ENCODE data around the gene RNF208.

The RNF208 gene

GRCh38 chr9:137231372-137232039, 9.5 kb upstream of the RNF208 start:
- no peak for DNase-seq (ENCODE audit: low read depth)
- no peak for TF ChIP-seq MYC (IDR thresholded peaks at IDR 0.05; ENCODE audit: low read depth, low read length)
- TF ChIP-seq MAX (IDR thresholded peaks at IDR 0.05; ENCODE audit: low read depth, low read length) = no peak
- TF ChIP-seq CTCF (IDR thresholded peaks at IDR 0.05; ENCODE audit: low read depth, low read length) = no peak
- TF ChIP-seq POLR2A (IDR thresholded peaks at IDR 0.05; ENCODE audit: extremely low read depth, insufficient read length) = no peak
- H3K4me3 ChIP-seq (ENCODE audit: low read depth, low read length) = no peak overlapping the region

- TF ChIP-seq MAX (IDR thresholded peaks at IDR 0.05; ENCODE audit: low read depth, low read length) = no peak
- no peak for TF ChIP-seq MYC (IDR thresholded peaks at IDR 0.05; ENCODE audit: low read depth, low read length)
- no peak for TF ChIP-seq CTCF (IDR thresholded peaks at IDR 0.05; ENCODE audit: low read depth, low read length)
- TF ChIP-seq POLR2A (IDR thresholded peaks at IDR 0.05; ENCODE audit: extremely low read depth, insufficient read length) = no peak
- no peak for DNase-seq (ENCODE audit: low read depth)
- H3K4me3 ChIP-seq (ENCODE audit: low read depth, low read length) = no peak within 1 kb of the TSS
Observed at GRCh38 chr9:137230705-137231371, 8.8 kb upstream of the RNF208 start, which contains the start of gene SLC34A3. Gene SLC34A3, plus strand, starts transcription at chr9:137230901. Its CDS starts 802 bp downstream, at chr9:137231703.

GRCh38 chr9:137229903-137230704, 8.1 kb upstream of the RNF208 start:
- no peak overlapping the region for H3K4me3 ChIP-seq (ENCODE audit: low read depth, low read length)
- DNase-seq (ENCODE audit: low read depth) = no peak
- TF ChIP-seq CTCF (IDR thresholded peaks at IDR 0.05; ENCODE audit: low read depth, low read length) (no peak), POLR2A (IDR thresholded peaks at IDR 0.05; ENCODE audit: extremely low read depth, insufficient read length) (no peak)

GRCh38 chr9:137228968-137229896, 7.2 kb upstream of the RNF208 start:
- no peak overlapping the region for H3K4me3 ChIP-seq (ENCODE audit: low read depth, low read length)
- DNase-seq (ENCODE audit: low read depth) = no peak
- TF ChIP-seq MYC (IDR thresholded peaks at IDR 0.05; ENCODE audit: low read depth, low read length) (no peak), CTCF (IDR thresholded peaks at IDR 0.05; ENCODE audit: low read depth, low read length) (no peak), MAX (IDR thresholded peaks at IDR 0.05; ENCODE audit: low read depth, low read length) (no peak)

GRCh38 chr9:137228506-137228967, 6.5 kb upstream of the RNF208 start:
- DNase-seq (ENCODE audit: low read depth) = no peak
- H3K4me3 ChIP-seq (ENCODE audit: low read depth, low read length) = no peak overlapping the region
- TF ChIP-seq POLR2A (IDR thresholded peaks at IDR 0.05; ENCODE audit: extremely low read depth, insufficient read length) (no peak), CTCF (IDR thresholded peaks at IDR 0.05; ENCODE audit: low read depth, low read length) (no peak), MYC (IDR thresholded peaks at IDR 0.05; ENCODE audit: low read depth, low read length) (no peak), MAX (IDR thresholded peaks at IDR 0.05; ENCODE audit: low read depth, low read length) (no peak)

Measured in NB4 (cell line).